ENCODE results near the gene EBF4.
"Not testable (repeated sequence)": the region's sequence is repeated elsewhere in the genome, so short reads cannot be mapped to it uniquely, and the experiment has no call there.

Gene EBF4

GRCh38 chr20:2797136-2797983, 104.8 kb downstream of the EBF4 start:
- no peak for DNase-seq

DNA sequence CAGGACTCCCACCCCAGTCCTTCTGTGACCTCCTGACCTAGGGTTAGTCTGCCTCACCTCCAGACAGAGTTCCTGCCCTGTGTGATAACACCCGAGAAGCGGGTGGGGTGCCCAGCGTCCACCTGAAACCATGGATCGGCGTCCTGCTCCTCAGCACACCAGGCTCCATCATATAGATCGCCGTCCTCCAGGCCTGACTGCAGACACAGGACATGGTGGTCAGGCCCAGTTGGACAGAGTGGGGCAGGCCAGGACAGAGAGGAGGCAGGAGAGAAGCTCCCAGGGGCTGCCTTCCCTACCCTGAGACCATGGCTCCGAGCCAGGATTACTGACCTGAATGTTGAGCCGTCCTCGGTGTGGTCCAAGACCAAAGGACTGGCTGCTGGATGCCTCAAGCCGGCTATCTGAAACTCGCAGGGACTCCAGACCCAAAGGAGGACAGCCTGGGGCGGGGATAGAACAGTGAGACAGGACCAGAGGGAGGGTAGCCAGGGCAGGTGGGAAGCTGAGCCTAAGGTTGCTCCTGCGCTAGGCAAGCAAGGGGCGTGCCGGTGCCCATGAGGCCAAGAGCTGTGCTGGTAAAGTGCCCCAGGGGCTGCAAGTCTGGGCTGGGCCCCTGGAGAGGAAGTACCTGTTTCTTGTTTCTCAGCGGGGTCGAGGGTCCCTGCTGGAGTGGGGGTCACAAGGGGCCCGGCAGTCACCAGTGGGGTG, 105.7 kb downstream of the EBF4 start:
- no peak for DNase-seq

DNA sequence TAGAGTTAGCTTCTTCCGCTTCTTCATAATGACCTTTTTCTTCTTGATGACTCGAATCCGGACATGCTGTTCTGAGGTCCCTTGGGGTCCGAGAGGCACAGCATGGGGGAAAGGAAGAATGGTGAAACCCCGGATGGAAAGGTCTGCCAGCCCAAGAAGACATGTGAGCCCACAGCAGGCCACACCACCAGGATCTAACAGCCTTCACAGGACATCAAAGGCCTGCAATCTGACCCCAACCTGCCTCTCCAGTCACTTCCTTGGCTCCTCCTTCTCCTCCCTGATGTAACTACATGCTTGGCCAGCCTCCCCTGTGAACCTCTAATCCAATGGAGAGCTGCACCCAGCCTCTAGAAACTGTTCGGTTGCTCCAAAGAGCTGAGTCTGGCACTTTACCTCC, 106.2 kb downstream of the EBF4 start:
- no peak for DNase-seq

- no peak for DNase-seq
These were observed 106.7 kb downstream of the EBF4 start for GRCh38 chr20:2799271-2799670.

DNA sequence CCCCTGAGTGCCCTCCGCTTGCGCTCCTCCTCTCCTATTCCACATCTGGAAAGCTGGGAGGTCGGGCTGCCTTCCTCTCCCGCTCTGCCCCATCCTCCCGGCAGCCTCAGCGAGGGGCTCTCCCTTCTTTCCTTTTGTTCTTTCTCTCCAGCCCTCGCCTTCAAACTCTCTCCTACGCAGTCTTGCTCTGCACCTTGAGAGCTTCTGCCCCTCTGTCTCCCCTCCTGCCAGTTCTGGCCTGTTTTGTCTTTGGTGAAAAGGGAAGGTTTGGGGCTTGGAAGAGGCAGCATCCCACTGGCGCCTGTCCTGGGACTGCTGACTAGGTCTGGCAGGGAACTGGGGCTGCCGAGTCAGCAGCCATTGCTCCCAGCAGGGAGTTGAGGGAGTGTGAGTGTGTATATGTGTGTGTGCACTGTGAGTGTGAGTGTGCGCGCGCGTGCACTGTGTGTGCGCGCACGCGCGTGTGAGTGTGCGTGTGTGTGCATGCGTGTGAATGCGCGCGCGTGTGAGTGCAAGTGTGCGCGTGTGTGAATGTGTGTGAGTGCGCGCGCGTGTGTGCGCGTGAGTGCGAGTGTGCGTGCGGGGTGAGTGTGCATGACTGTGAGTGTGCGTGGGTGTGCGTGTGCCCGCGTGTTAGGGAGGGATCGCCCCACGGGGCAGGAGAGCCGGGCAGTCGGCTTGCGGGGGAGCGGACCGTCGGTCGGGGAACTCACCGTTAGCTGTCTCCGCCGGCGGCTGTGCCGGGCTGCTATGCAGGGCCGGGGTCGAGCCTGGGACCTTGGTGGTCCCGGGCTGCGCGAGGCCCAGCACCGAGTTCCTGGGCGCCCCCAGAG, 107.3 kb downstream of the EBF4 start:
- DNase-seq, result peak; percentile 19

DNA sequence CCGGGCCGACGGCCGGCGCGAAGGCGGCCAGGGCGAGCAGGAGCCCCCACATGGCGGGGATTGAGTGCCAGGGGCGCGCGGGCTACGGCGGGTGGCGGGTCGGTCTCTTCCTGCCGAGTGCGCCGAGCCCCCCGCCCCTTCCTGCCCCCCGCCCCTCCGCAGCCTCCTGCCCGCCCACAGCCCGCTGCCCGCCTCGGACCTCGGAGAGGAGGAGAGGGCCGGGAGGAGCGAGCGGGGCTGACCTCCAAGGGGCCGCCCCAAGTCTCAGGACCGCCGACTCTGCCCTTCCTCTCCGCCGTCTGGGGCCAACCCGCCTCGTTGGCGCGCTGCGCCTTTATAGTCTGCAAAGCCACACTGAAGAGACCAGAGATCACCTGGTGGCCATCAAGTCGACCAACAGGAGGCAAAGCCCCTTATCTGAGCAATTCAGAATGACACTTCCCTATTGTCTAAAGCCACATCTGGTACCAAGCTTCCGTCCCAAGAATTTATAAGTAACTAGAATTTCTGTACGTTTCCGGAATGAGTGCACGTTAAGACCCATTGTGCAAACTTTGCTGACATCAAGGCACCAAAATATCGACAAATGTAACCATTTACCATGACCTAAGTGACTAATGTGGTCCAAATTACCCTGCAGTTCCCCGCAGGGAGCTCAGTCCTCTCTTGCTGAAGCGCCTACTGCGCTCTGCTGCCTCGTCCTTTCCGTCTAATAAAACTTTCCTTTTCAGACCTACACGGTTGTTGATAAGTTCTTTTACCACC, 108.1 kb downstream of the EBF4 start, which contains the start of gene CPXM1:
Gene CPXM1 (minus strand): TSS at position 107 of the 765 bp plus-strand sequence. CDS start 55 bp downstream, at position 52.
- peak; percentile 90 for DNase-seq

- peak; percentile 30 for DNase-seq
These were observed 108.7 kb downstream of the EBF4 start for GRCh38 chr20:2801286-2801728.

GRCh38 chr20:2804041-2804828, 111.7 kb downstream of the EBF4 start:
- no peak for DNase-seq

DNA sequence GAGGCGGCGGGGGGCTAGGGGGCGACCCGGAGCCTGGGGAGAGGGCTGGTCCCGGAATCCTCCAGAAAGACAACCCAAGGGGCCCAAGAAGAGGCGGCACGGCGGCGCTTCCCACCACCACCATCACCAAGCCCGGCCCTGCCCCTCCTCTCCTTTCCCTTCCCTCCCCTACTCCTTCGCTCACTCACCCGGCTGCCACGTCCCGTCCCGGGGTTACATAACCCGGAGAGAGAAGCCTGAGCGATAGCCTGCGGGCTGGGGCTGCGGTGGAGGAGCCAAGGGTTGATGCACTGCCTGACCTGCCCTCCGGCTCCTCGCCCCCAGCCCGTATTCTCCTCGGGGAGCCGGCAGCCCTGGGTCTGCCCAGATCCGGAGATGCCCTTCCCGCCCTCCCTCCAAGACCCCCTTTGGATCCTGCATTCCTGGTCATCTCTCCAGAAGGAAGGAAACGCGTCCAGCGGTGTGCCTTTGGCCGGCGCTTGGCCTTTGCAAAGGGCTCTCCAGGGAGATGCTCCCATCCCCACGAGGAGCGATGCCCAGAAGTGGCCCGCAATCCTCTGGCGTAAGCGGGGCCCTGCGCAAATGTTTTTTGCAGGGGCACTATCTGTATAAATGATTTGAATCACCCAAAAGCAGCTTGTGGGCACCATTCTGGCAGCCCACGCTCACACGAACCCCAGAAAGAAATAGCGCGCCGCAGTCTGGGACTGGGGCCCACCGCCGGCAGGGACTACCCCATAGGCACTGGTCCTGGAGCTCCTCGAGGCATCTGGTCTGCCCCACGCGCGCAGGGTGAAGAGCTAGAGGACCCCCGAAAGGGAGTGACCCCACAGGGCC, 112.5 kb downstream of the EBF4 start:
- DNase-seq, result no peak

DNA sequence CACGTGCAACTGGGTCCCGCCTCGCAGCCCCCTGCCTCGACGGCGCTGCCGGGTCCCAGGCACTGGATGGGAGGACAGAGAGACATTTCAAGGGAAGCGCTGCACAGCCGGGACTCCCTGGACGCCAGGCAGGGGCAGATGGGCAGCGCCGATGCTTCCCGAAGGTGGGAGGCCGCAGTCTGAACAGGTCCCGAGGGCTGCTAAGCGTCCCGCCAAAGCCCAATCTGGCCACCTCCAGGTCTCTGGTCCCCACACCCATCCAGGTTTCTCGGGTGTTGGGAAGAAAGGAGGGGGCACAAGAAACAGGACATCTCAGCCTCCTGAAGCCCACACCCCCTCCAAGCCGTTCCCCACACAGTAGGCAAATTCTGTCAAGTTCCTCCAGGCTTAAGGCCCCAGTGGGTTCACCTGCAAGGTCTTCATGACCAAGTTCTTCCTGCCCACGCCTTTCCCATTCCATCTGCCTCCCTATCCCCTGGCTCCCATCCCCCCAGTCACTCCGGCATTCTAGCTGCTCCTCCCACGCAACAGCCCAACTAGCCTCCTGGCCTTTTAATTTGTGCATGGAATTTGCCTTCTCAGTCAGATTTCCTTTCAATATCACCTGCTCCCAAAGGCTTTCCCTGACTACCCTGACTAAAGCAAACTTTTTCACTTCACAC, 113.2 kb downstream of the EBF4 start:
- DNase-seq, result no peak

DNA sequence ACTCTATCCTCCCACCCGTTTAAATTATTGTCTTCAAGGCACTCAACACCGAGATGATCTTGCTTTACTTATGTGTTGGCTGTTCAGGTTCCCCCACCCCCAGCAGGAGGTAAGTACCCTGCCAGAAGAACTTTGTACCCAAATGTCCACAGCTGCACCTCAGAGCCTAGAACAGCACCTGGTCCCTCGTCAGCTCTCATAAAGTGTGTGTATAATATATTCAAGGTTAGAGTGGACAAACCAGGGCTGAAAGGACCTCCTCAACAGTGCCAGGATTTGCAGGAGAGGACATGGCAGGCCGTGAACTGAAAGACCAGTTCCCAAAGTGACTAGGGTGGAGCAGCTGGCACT, 113.7 kb downstream of the EBF4 start:
- DNase-seq, result no peak

- no peak for DNase-seq
These were observed 114.4 kb downstream of the EBF4 start for GRCh38 chr20:2807019-2807418.

DNA sequence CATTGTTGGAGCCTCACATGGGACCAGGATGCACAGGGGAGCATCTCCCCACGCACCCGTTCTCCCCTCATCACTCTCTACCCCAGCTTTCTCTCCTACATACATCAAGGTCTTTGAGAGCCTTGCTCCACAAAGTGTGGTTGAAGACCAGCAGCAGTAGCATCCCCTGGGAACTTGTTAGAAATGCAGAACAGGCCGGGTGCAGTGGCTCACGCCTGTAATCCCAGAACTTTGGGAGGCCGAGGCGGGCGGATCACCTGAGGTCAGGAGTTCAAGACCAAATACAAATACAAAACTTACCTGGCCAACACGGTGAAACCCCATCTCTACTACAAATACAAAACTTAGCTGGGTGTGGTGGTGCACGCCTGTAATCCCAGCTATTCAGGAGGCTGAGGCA, 115.3 kb downstream of the EBF4 start:
- DNase-seq, result not testable (repeated sequence)

DNA sequence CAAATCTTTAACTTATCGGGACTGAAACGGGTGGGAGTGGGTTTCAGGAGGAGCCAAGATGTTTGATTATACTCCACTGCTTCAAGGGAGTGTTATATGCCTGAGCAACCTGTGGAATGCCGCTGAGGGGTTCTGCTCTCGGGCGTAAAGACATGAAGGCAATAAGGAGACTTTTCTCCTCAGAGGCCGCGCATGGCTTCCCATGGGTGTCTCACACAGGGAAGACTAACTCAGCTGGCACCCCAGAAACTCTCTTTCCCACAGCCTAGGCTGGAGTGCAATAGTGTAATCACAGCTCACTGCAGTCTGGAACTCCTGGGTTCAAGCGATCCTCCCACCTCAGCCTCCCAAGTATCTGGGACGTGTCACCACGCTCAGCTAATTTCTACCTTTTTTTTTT, 117.1 kb downstream of the EBF4 start:
- DNase-seq, result no peak
